ENCODE measurements around the gene SLC8A1.

DNA sequence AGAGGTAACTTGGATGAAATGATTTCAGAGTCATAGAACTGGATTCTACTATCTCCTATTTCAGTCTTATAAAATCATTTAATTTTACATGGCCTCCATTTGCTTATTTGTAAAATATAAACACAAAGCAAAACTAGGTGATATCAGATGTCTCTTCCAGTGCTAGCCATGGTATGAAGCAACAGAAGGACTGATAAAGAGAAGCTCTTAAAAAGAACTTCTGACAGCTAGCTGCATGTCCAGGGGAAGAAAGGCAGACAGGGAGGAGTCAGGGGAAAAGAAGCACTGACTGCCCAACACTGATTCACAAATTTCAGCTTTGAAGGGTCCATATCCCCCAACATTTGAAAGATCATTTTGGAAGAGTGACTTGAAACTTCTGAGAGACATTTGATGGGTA is 6.4 kb downstream of the SLC8A1 start:
- TF ChIP-seq, protein P1, sequence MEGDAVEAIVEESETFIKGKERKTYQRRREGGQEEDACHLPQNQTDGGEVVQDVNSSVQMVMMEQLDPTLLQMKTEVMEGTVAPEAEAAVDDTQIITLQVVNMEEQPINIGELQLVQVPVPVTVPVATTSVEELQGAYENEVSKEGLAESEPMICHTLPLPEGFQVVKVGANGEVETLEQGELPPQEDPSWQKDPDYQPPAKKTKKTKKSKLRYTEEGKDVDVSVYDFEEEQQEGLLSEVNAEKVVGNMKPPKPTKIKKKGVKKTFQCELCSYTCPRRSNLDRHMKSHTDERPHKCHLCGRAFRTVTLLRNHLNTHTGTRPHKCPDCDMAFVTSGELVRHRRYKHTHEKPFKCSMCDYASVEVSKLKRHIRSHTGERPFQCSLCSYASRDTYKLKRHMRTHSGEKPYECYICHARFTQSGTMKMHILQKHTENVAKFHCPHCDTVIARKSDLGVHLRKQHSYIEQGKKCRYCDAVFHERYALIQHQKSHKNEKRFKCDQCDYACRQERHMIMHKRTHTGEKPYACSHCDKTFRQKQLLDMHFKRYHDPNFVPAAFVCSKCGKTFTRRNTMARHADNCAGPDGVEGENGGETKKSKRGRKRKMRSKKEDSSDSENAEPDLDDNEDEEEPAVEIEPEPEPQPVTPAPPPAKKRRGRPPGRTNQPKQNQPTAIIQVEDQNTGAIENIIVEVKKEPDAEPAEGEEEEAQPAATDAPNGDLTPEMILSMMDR (IDR thresholded peaks at IDR 0.05; ENCODE audit: insufficient read depth, low read depth, low read length), result no peak
- TF ChIP-seq EZH2 (IDR thresholded peaks at IDR 0.05; ENCODE audit: insufficient read depth, low read length), result no peak

Measured in astrocyte (in vitro differentiated cells and primary cell).